ENCODE results near the gene SCTR.

DNA sequence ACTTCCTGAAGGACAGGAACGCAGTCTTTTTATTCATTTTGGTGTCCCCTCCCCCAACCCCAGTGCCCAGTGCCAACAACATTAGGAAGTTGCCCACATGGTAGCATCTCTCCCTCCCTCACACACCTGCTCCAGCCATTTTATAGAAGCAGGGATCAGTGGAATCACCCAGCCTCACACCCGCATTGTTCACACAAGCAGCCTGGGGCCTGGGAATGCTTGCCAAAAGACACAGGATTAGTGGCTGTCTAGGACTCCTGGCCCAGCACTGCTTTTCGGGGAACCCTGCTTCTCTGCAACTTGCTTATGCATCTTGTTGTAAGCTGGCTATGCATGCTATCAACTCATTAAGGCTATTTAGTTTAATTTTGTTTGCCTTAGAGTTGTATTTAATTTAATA, 74.8 kb downstream of the SCTR start:
- TF ChIP-seq, protein P1, sequence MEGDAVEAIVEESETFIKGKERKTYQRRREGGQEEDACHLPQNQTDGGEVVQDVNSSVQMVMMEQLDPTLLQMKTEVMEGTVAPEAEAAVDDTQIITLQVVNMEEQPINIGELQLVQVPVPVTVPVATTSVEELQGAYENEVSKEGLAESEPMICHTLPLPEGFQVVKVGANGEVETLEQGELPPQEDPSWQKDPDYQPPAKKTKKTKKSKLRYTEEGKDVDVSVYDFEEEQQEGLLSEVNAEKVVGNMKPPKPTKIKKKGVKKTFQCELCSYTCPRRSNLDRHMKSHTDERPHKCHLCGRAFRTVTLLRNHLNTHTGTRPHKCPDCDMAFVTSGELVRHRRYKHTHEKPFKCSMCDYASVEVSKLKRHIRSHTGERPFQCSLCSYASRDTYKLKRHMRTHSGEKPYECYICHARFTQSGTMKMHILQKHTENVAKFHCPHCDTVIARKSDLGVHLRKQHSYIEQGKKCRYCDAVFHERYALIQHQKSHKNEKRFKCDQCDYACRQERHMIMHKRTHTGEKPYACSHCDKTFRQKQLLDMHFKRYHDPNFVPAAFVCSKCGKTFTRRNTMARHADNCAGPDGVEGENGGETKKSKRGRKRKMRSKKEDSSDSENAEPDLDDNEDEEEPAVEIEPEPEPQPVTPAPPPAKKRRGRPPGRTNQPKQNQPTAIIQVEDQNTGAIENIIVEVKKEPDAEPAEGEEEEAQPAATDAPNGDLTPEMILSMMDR (IDR thresholded peaks at IDR 0.05): no peak
- no peak for TF ChIP-seq POLR2A (IDR thresholded peaks at IDR 0.05)

All from adrenal gland (tissue), 5 donors.